ENCODE results near the gene CUEDC1.

CUEDC1 gene

DNA sequence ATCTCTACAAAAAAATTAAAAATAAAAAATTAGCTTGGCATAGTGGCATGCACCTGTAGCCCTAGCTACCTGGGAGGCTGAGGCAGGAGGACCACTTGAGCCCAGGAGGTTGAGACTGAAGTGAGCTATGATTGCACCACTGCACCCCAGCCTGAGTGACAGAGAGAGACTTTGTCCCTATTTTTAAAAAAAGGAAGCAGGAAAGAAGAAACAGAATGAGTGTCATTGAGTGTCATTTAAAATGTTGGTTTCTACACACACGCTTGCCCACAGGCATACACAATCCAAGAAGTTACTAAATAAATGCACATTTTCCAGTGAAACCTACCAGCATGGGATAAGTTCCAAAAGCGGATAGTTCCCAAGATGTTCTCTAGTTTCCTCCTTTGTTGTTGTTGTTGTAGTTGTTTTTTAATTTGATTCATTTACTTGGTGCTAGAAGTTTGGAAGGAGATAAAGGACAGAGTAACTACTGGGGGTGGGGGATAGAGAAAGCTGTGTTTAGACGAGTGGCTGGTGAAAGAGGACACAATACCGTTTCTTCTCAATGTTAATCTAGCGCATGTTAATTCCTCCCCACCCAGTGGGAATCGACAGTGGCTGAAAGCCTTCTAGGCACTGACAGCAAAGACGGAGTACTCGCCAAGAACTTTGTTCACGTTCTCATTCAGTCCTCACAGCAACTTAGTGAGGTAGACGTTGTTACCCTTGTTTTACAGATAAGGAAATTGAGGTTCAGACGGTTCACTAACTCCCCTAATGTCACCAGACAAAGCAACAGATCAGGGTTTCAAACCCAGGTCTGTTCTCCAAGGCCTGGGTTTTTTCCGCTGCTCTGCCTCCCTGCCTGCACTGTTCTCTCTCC is 122.7 kb downstream of the CUEDC1 start:
- DNase-seq: no peak

DNA sequence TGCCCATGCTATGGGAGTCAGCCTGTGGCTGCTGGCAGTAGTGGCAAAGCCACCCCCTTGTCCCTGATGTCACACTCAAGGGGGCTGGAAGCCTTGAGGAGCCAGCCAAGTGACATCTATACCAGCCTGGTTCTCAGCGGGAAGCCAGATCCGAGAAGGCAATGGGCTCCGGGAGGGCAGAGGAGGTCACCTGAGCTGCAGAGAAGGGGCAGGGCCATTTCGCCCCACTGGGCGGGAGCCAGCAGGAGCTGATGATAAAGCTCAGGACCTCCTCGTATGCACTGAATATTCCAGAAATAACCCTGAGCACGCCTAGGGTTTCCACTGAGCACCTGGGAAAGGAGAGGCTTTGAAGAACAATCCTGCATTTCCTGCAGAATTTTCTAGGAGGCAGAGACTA is 124.3 kb downstream of the CUEDC1 start:
- no peak for DNase-seq

DNA sequence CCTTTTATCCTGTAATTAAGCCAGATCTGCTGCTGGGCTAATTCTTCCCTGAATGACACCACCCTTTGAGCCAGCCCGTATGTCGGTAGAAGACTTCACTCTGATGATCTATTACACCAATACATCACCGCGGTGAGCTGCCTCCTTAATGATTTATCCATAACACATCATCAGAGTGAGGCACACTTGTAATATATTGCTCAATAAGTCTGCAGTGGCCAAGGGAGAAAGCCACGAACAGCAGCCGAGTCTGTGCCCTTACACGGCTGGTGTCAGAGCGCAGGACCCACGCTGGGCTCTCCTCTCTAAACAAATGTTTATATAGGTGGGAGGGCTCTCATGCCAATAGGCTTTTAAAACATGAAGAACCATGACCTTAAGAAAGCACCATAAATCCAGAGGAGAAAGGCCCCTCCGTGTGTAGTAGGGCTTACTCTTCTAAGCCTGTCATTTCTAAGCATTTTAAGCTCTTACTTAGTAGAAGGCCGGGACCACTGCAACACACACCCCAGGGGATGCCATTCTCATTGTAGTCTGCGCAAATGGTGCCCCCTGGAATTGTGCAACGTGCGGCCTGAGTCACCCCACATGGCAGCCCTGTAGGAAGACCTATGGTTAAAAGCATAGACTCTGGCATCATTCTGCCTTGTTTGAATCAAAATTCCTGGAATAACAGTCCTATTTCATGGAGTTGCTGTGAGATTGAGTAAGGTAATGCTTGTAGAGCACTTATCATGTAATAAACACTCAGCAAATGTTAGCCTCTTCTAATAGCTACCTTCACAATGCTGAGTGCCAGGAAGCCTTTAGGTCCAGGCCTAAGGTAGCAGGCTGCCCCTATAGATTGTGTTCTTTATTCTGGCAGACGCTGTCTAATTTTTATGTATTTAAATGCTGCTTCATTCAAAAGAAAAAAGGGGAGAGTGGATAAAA is 131.5 kb downstream of the CUEDC1 start:
- DNase-seq: no peak

DNA sequence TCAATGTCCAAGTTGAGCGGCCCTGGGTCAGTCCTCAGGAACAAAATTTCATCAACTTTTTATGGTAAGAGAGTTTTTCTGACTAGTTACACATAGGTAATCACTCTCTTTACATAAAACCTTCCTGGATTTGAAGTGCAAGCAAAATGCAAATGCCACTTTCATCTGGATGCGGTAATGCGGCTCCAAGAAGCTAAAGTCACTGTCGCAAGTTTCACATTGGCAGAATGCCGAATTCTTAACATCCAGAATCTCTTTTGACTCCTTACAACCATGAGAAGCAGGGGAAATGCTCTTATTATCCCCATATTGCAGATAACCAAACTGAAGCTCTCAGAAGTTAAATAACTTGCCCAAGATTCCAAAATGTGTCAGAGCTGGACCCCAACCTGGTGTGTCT is 135.3 kb downstream of the CUEDC1 start:
- no peak for DNase-seq

DNA sequence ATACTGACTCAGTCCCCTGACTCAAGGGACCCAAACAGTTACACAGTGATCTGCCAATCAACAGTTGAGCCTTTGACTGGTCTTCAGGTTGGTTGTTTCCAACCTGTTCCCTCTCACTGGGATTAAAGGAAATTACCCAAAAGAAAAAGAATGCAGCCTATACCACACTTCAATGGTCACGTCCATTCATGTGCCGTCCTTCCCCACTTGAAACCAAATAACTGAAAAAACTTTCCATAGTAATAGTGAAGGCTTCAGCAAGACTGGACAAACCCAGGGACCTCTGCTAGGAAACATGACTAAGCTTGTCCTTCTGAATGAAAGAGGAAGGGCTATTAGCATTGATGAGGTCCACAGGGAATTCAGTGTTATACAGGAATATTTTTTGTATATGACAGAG is 135.9 kb downstream of the CUEDC1 start:
- no peak for DNase-seq

DNA sequence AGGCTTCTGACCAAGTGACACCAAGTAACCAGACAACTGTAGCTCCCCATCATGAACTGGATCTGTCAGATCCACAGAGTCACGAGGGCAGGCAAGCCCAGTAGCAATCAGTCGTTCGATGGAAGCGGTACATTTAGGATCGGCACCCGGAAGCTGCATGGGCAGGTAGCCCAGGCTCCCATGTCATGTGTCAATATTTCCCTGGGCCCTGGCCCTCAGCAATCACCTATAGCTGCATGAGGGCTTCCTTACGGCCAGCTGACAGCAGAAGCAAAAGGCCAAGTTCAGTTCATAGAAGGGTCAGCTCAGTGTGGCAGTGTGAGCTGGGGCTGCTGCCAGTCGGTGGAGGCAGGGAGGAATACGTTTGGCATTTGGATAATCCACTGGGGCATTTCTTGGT is 137.1 kb downstream of the CUEDC1 start:
- DNase-seq: no peak

DNA sequence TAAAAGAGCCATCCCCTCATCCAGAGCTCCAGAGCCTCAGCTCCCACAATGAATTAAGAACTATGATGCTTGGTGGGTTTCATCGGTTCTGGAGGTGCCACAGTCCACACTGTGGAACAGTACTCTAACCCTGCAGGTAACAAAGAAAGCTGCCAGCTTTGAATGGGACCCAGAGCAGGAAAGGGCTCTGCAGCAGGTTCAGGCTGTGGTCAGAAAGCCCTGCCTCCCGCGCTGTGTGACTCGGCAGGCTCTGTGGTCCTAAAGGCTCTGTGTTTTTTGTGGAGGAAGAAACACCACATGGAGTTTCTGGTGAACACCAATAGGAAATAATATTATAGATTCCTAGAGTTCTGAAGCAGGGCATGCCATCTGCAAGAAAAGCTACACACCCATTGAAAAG is 137.9 kb downstream of the CUEDC1 start:
- no peak for DNase-seq

DNA sequence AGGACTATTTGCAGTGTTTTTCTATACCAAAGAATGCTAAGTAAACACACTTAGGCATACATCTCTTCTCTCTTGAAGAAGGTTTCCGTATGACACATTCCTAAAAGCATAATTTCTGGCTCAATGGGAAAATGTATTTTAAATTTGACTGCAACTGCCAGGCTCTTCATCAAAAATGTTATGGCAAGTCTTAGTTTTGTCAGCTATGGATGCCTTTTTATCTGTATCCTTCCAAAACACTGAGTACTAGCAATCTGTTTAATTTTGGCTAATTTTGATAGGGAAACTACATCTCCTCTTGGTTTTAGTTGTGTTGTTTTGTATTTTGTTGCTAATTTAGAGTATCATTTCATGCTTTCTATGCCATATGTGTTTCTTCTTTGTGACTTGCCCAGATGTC is 140.8 kb downstream of the CUEDC1 start:
- DNase-seq: no peak

DNA sequence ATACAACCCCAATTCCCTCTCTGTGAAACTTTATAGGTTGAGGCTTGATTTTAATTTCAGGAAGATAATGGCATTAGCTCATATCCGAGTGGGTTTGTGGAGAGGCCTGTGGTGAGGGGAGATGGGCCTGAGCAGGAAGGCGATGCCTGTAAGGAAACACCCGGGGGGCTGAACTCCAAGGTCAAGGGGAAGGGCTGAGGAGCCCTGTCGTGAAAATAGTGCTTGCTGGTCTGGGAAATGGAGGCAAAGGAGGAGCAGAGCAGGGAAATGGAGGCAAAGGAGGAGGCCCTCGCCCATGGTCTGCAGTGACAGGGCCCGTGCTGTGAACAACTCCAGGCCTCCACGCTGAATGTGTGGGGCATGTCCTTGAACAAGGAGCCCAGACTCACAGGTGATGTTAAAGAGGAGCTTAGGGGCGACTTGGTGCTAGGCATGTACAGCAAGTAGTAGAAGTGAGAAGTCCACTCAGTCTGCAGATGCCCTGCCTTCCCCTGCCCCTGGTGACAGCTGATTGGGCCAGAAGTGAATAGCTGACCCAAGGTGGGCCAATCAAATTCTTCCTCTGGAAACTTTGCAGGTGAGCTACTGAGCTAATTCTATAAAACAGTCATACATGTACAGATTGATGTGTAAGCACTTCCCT is 143.5 kb downstream of the CUEDC1 start:
- DNase-seq: no peak

All from NCI-H1694 (cell line).